ENCODE measurements around the gene LIME1. TPM values are rescaled to one million over a fixed set of nuclear protein-coding genes. Genes with fewer than 3 reads are reported as not detected.

Gene LIME1
- total RNA-seq, 1 donor from 2014 or later, result 0.47 TPM

GRCh38 chr20:63739130-63740069, 2.9 kb downstream of the LIME1 start, which contains the start of gene SLC2A4RG:
TSS of gene SLC2A4RG (plus strand) at chr20:63739776. CDS start at chr20:63739913, 137 bp downstream.
- no peaks in the 10 kb centered on the region for H3K4me1 Mint-ChIP-seq
- peak within 1 kb of the TSS; percentile 84 for H3K4me3 Mint-ChIP-seq
- no peaks in the 10 kb centered on the region for H3K36me3 ChIP-seq
- H3K4me1 ChIP-seq, result peaks cover 33% of the 10 kb centered on the region
- H3K4me2 ChIP-seq, result peak within 1 kb of the TSS; percentile 91
- H3F3A ChIP-seq (ENCODE audit: low read depth), result peaks cover 45% of the 10 kb centered on the region
- H3K27ac Mint-ChIP-seq, result no peak within 1 kb of the TSS
- H3K36me3 Mint-ChIP-seq, result no peaks in the 10 kb centered on the region
- peak within 1 kb of the TSS; percentile 57 for H3K9ac ChIP-seq
- peak; percentile 96 for DNase-seq (ENCODE audit: low spot score)
- TF ChIP-seq EZH2 (IDR thresholded peaks at IDR 0.05) (no peak), CTCF (IDR thresholded peaks at IDR 0.05) (no peak)
- H3K4me3 ChIP-seq, result peak within 1 kb of the TSS; percentile 90
- no peak within 1 kb of the TSS for H2AFZ ChIP-seq (replicated peaks)
- H3K9me3 ChIP-seq (ENCODE audit: low read depth), result no peaks in the 10 kb centered on the region
- peaks cover 52% of the 10 kb centered on the region for H4K20me1 ChIP-seq (ENCODE audit: low read depth)
- H3K27me3 ChIP-seq, result peaks cover 24% of the 10 kb centered on the region
- peak within 1 kb of the TSS; percentile 24 for H3K27ac ChIP-seq
- H3K9me3 Mint-ChIP-seq, result no peaks in the 10 kb centered on the region
- H3K79me2 ChIP-seq (ENCODE audit: low read depth), result peaks cover 8% of the 10 kb centered on the region
- H3K27me3 Mint-ChIP-seq (ENCODE audit: insufficient read depth, low read depth), result peaks cover 4% of the 10 kb centered on the region

GRCh38 chr20:63740070-63740626, 3.7 kb downstream of the LIME1 start:
- H3K27ac Mint-ChIP-seq, result no peak overlapping the region
- H3K36me3 Mint-ChIP-seq, result no peaks in the 10 kb centered on the region
- H3K4me3 Mint-ChIP-seq, result peak overlapping the region; percentile 84
- Histone ChIP-seq H3K27me3 (peaks cover 24% of the 10 kb centered on the region), H3K9me3 (ENCODE audit: low read depth) (no peaks in the 10 kb centered on the region), H3F3A (ENCODE audit: low read depth) (peaks cover 45% of the 10 kb centered on the region), H3K36me3 (no peaks in the 10 kb centered on the region), H3K4me3 (peak overlapping the region; percentile 90), H3K27ac (peak overlapping the region; percentile 24), H4K20me1 (ENCODE audit: low read depth) (peaks cover 52% of the 10 kb centered on the region), H3K79me2 (ENCODE audit: low read depth) (peaks cover 8% of the 10 kb centered on the region), H3K4me1 (peaks cover 33% of the 10 kb centered on the region), H3K9ac (peak overlapping the region; percentile 57), H2AFZ (replicated peaks) (no peak overlapping the region), H3K4me2 (peak overlapping the region; percentile 91)
- peaks cover 5% of the 10 kb centered on the region for H3K27me3 Mint-ChIP-seq (ENCODE audit: insufficient read depth, low read depth)
- no peak for TF ChIP-seq CTCF (IDR thresholded peaks at IDR 0.05)
- TF ChIP-seq EZH2 (IDR thresholded peaks at IDR 0.05), result no peak
- no peak for TF ChIP-seq EZH2phosphoT487 (IDR thresholded peaks at IDR 0.05)
- H3K9me3 Mint-ChIP-seq, result no peaks in the 10 kb centered on the region
- H3K4me1 Mint-ChIP-seq, result no peaks in the 10 kb centered on the region
- DNase-seq (ENCODE audit: low spot score), result peak; percentile 85

- H3K9me3 ChIP-seq (ENCODE audit: low read depth), result no peaks in the 10 kb centered on the region
- H3K27me3 ChIP-seq, result peaks cover 24% of the 10 kb centered on the region
- peak; percentile 83 for DNase-seq (ENCODE audit: low spot score)
- peak overlapping the region; percentile 57 for H3K9ac ChIP-seq
- H3K9me3 Mint-ChIP-seq, result no peaks in the 10 kb centered on the region
- peak overlapping the region; percentile 24 for H3K27ac ChIP-seq
- H3F3A ChIP-seq (ENCODE audit: low read depth), result peaks cover 45% of the 10 kb centered on the region
- no peak overlapping the region for H2AFZ ChIP-seq (replicated peaks)
- no peak overlapping the region for H3K27ac Mint-ChIP-seq
- peak overlapping the region; percentile 84 for H3K4me3 Mint-ChIP-seq
- H3K36me3 ChIP-seq, result no peaks in the 10 kb centered on the region
- TF ChIP-seq EZH2phosphoT487 (IDR thresholded peaks at IDR 0.05) (no peak), EZH2 (IDR thresholded peaks at IDR 0.05) (no peak)
- peaks cover 33% of the 10 kb centered on the region for H3K4me1 ChIP-seq
- peaks cover 8% of the 10 kb centered on the region for H3K27me3 Mint-ChIP-seq (ENCODE audit: insufficient read depth, low read depth)
- peak overlapping the region; percentile 91 for H3K4me2 ChIP-seq
- H4K20me1 ChIP-seq (ENCODE audit: low read depth), result peaks cover 48% of the 10 kb centered on the region
- peaks cover under 1% of the 10 kb centered on the region for H3K4me1 Mint-ChIP-seq
- peaks cover 8% of the 10 kb centered on the region for H3K79me2 ChIP-seq (ENCODE audit: low read depth)
- H3K36me3 Mint-ChIP-seq, result peaks cover 3% of the 10 kb centered on the region
- H3K4me3 ChIP-seq, result peak overlapping the region; percentile 90
Observed at GRCh38 chr20:63740627-63741353, 4.3 kb downstream of the LIME1 start.
